Measurements from ENCODE around the gene TNNT2. TPM values are rescaled to one million over a fixed set of nuclear protein-coding genes. Genes with fewer than 3 reads are reported as not detected.
A peak's percentile ranks its signal among the peaks of the same experiment; 100 is the strongest.

Gene TNNT2
- total RNA-seq, 1 donor from 2014 or later = 21.3 TPM

GRCh38 chr1:201403359-201403758 is 25.9 kb upstream of the TNNT2 start:
- no peak for TF ChIP-seq CTCF (conservative IDR thresholded peaks at IDR 0.05)
- peaks cover 14% of the 10 kb centered on the region for H3K4me1 Mint-ChIP-seq (ENCODE audit: unreplicated experiment)
- H3K9me3 Mint-ChIP-seq = no peaks in the 10 kb centered on the region
- no peak overlapping the region for H3K27ac Mint-ChIP-seq
- DNase-seq (ENCODE audit: extremely low spot score, unreplicated experiment) = no peak
- H3K4me3 Mint-ChIP-seq = no peak overlapping the region
- peaks cover 8% of the 10 kb centered on the region for H3K27me3 Mint-ChIP-seq
- no peaks in the 10 kb centered on the region for H3K36me3 Mint-ChIP-seq

GRCh38 chr1:201401700-201402099 is 24.2 kb upstream of the TNNT2 start:
- Mint-ChIP-seq H3K4me1 (ENCODE audit: unreplicated experiment) (peaks cover 17% of the 10 kb centered on the region), H3K27ac (no peak overlapping the region), H3K4me3 (no peak overlapping the region), H3K36me3 (peaks cover 6% of the 10 kb centered on the region), H3K27me3 (peaks cover 17% of the 10 kb centered on the region), H3K9me3 (no peaks in the 10 kb centered on the region)
- TF ChIP-seq CTCF (conservative IDR thresholded peaks at IDR 0.05) = no peak
- no peak for DNase-seq (ENCODE audit: extremely low spot score, unreplicated experiment)

- Mint-ChIP-seq H3K4me3 (peak overlapping the region; percentile 82), H3K27me3 (peaks cover 17% of the 10 kb centered on the region), H3K27ac (no peak overlapping the region), H3K4me1 (ENCODE audit: unreplicated experiment) (peaks cover 22% of the 10 kb centered on the region), H3K36me3 (peaks cover 6% of the 10 kb centered on the region), H3K9me3 (no peaks in the 10 kb centered on the region)
- DNase-seq (ENCODE audit: extremely low spot score, unreplicated experiment) = no peak
- no peak for TF ChIP-seq CTCF (conservative IDR thresholded peaks at IDR 0.05)
Measured at GRCh38 chr1:201400852-201401230, 23.4 kb upstream of the TNNT2 start.

- H3K4me1 Mint-ChIP-seq (ENCODE audit: unreplicated experiment) = peaks cover 22% of the 10 kb centered on the region
- no peak for TF ChIP-seq CTCF (conservative IDR thresholded peaks at IDR 0.05)
- peak overlapping the region; percentile 90 for H3K27ac Mint-ChIP-seq
- H3K9me3 Mint-ChIP-seq = no peaks in the 10 kb centered on the region
- H3K27me3 Mint-ChIP-seq = peaks cover 17% of the 10 kb centered on the region
- H3K36me3 Mint-ChIP-seq = peaks cover 6% of the 10 kb centered on the region
- DNase-seq (ENCODE audit: extremely low spot score, unreplicated experiment) = no peak
- peak overlapping the region; percentile 82 for H3K4me3 Mint-ChIP-seq
Measured at GRCh38 chr1:201400212-201400851, 22.9 kb upstream of the TNNT2 start.

- peaks cover 17% of the 10 kb centered on the region for H3K27me3 Mint-ChIP-seq
- H3K36me3 Mint-ChIP-seq = peaks cover 6% of the 10 kb centered on the region
- H3K27ac Mint-ChIP-seq = peak overlapping the region; percentile 90
- no peak for TF ChIP-seq CTCF (conservative IDR thresholded peaks at IDR 0.05)
- H3K4me3 Mint-ChIP-seq = peak overlapping the region; percentile 82
- peaks cover 22% of the 10 kb centered on the region for H3K4me1 Mint-ChIP-seq (ENCODE audit: unreplicated experiment)
- no peaks in the 10 kb centered on the region for H3K9me3 Mint-ChIP-seq
- no peak for DNase-seq (ENCODE audit: extremely low spot score, unreplicated experiment)
Measured at GRCh38 chr1:201399352-201400126, 22.1 kb upstream of the TNNT2 start.
